Stomach (tissue), 9 donors: ENCODE results near the gene EXOC2. TPM values are rescaled to one million over a fixed set of nuclear protein-coding genes. Genes with fewer than 3 reads are reported as not detected.

Source experiments
- DNase-seq, 2 donors: peaks; one replicate each; pipeline versions ENCODE4 v3.0.0 to v3.0.0-alpha.2; 2013 to 2019
- H3K27ac ChIP-seq, 5 donors: fragments of 200-600 bp in 4 of 5; sonication (generic) in 4 of 5; one replicate each; pipeline ENCODE4 v1.5.1; 2013 to 2019; ENCODE audit warnings: mild to moderate bottlenecking in 1 of 5, moderate library complexity in 1 of 5
- H3K27me3 ChIP-seq, 3 donors: fragments of 200-600 bp; sonication (generic); one replicate each; pipeline ENCODE4 v1.5.1; 2017 to 2019; ENCODE audit warnings: mixed run types in 1 of 3
- H3K36me3 ChIP-seq, 4 donors: fragments of 200-600 bp; sonication (generic); 1 replicate in 3 of 4; 2 replicates in 1 of 4; pipeline ENCODE4 v1.5.1; 2016 to 2019
- H3K4me1 ChIP-seq, 4 donors: fragments of 200-600 bp; sonication (generic); one replicate each; pipeline ENCODE4 v1.5.1; 2016 to 2019
- H3K4me3 ChIP-seq, 4 donors: fragments of 200-600 bp; sonication (generic) in 3 of 4; one replicate each; pipeline ENCODE4 v1.5.1; 2016 to 2019; ENCODE audit warnings: mild to moderate bottlenecking in 1 of 4
- H3K9me3 ChIP-seq, 4 donors: fragments of 200-600 bp; sonication (generic); one replicate each; pipeline ENCODE4 v1.5.1; 2016 to 2019
- CTCF ChIP-seq, 7 experiments: fragments of 450-650 bp in 4 of 7; fragments of 200-600 bp in 3 of 7; sonication (generic) in 3 of 7; IDR thresholded peaks; one replicate each; pipeline ENCODE4 v1.5.1; 2016 to 2019; ENCODE audit warnings: antibody characterized with exemption in 7 of 7, control low read depth in 2 of 7, mild to moderate bottlenecking in 1 of 7
- EP300 ChIP-seq: sonication (generic); formaldehyde crosslinking; IDR thresholded peaks from one replicate; pipeline ENCODE4 v1.6.1; 2017; ENCODE audit warnings: antibody characterized with exemption
- POLR2A ChIP-seq, 4 donors: fragments of 450-650 bp; IDR thresholded peaks; one replicate each; pipeline ENCODE4 v1.6.1; 2016; ENCODE audit warnings: antibody characterized with exemption in 4 of 4, control low read depth in 2 of 4, mild to moderate bottlenecking in 1 of 4, moderate library complexity in 1 of 4
- POLR2AphosphoS5 ChIP-seq, 3 donors: sonication (generic); formaldehyde crosslinking; IDR thresholded peaks; one replicate each; pipeline ENCODE4 v1.6.1; 2016; ENCODE audit warnings: antibody characterized with exemption in 3 of 3
- WGBS, 5 donors: extraction: QIAGEN DNeasy Blood & Tissue Kit in 3 of 5; methylation state at CpG; one replicate each; pipeline versions ENCODE4 v1.1.5 to v1.1.7; 2013 to 2018; 5-methylcytosine and 5-hydroxymethylcytosine counted together
- intact Hi-C: fragments of 100-400 bp; cut with DNase I; formaldehyde crosslinking; loops from one replicate; pipeline ENCODE4 v1.15.1; 2023; ENCODE audit warnings: low total_unique reads
- polyA plus RNA-seq, 3 donors: library from polyadenylated mRNA; stranded (reverse); fragments of 200-250 nt; gene quantifications; one replicate each; pipeline ENCODE4 v1.2.3, GENCODE V29; 2013
- total RNA-seq, 5 donors: library from RNA; depleted of rRNA; stranded (reverse); fragments of >200 nt; gene quantifications; one replicate each; pipeline versions ENCODE4 v1.1.0 to v1.2.3, GENCODE V29; 2014 to 2016
- donor health status: healthy with polysubstance abuse.
- donor health status: Bipolar disorder and iron deficiency.
- donor health status: healthy.

Gene EXOC2
- total and polyA plus RNA-seq, 8 donors, result 5.3 to 39.7 (median 13.8) TPM

- no peak overlapping the region for H3K27ac ChIP-seq
Observed at GRCh38 chr6:537114-537513, 155.8 kb downstream of the EXOC2 start.

GRCh38 chr6:530425-530824, 162.5 kb downstream of the EXOC2 start:
- Histone ChIP-seq H3K27me3 (no peaks in the 10 kb centered on the region), H3K9me3 (no peaks in the 10 kb centered on the region), H3K4me1 (no peaks in the 10 kb centered on the region), H3K36me3 (peaks cover 0 to 50% (median 35%) of the 10 kb centered on the region in 4 donors), H3K27ac (no peak overlapping the region), H3K4me3 (no peak overlapping the region)
- intact Hi-C loops, result no loop called here
- no peak for DNase-seq
- TF ChIP-seq CTCF (IDR thresholded peaks at IDR 0.05) (no peak), EP300 (no peak), POLR2AphosphoS5 (IDR thresholded peaks at IDR 0.05) (no peak), POLR2A (IDR thresholded peaks at IDR 0.05) (no peak)
- 93 to 98% (median 96%) methylated on average over 8 to 9 of the region's 9 CpGs for WGBS, 5 donors

More at GRCh38 chr6:537114-537513, 155.8 kb downstream of the EXOC2 start:
- 95 to 97% (median 96%) methylated on average over 56 of the region's 56 CpGs for WGBS, 5 donors
- peaks cover 0 to 16% (median 6%) of the 10 kb centered on the region in 4 donors for H3K9me3 ChIP-seq
- H3K27me3 ChIP-seq, result no peaks in the 10 kb centered on the region
- H3K4me3 ChIP-seq, result no peak overlapping the region
- no peaks in the 10 kb centered on the region for H3K4me1 ChIP-seq
- intact Hi-C loops, result no loop called here
- no peak for TF ChIP-seq POLR2A (IDR thresholded peaks at IDR 0.05)
- TF ChIP-seq POLR2AphosphoS5 (IDR thresholded peaks at IDR 0.05), result no peak
- no peak for TF ChIP-seq EP300
- no peak for TF ChIP-seq CTCF (IDR thresholded peaks at IDR 0.05)
- DNase-seq, result no peak
- peaks cover 0 to 52% (median 46%) of the 10 kb centered on the region in 4 donors for H3K36me3 ChIP-seq

DNA sequence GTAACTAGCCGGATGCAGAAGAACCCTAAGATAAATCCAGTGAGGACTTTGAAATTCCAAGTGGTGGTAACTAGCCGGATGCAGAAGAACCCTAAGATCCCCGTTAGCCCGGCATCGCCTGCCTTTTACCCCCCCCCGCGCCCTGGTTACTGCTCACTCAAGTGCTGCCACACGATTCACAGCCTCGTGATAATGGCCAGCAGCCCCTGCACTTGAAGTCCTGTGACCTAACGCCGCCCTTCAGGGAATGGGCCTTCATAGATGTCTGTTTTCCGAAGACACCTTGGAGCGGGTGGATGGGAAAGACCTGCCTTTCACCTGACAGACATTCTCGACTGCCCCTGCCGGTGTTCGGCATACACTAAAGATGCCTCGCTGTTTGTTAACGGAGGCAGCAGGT, 163.9 kb downstream of the EXOC2 start:
- Histone ChIP-seq H3K27me3 (no peaks in the 10 kb centered on the region), H3K4me3 (no peak overlapping the region), H3K36me3 (peaks cover 0 to 50% (median 35%) of the 10 kb centered on the region in 4 donors), H3K27ac (no peak overlapping the region), H3K9me3 (no peaks in the 10 kb centered on the region), H3K4me1 (no peaks in the 10 kb centered on the region)
- intact Hi-C loops, result no loop called here
- TF ChIP-seq EP300 (no peak), POLR2A (IDR thresholded peaks at IDR 0.05) (no peak), POLR2AphosphoS5 (IDR thresholded peaks at IDR 0.05) (no peak), CTCF (IDR thresholded peaks at IDR 0.05) (no peak)
- WGBS, 5 donors, result 89 to 98% (median 97%) methylated on average over 18 of the region's 18 CpGs
- no peak for DNase-seq

- intact Hi-C loops, result no loop called here
- Histone ChIP-seq H3K27me3 (no peaks in the 10 kb centered on the region), H3K4me3 (no peak overlapping the region), H3K9me3 (no peaks in the 10 kb centered on the region), H3K27ac (no peak overlapping the region), H3K4me1 (no peaks in the 10 kb centered on the region), H3K36me3 (peaks cover 0 to 43% (median 36%) of the 10 kb centered on the region in 4 donors)
- no peak for DNase-seq
- no peak for TF ChIP-seq CTCF (IDR thresholded peaks at IDR 0.05)
- no peak for TF ChIP-seq POLR2A (IDR thresholded peaks at IDR 0.05)
- TF ChIP-seq POLR2AphosphoS5 (IDR thresholded peaks at IDR 0.05), result no peak
- no peak for TF ChIP-seq EP300
- WGBS, 5 donors, result 73 to 80% (median 78%) methylated on average over 8 of the region's 8 CpGs
Observed at GRCh38 chr6:527989-528673, 164.8 kb downstream of the EXOC2 start.
